Retinal pigment epithelial cell (primary cell): ENCODE results near the gene KAZALD1.

Source experiments
- DNase-seq: peaks from one replicate; pipeline ENCODE4 v3.0.0-alpha.2; 2010; ENCODE audit warnings: low read depth
- H3K4me3 ChIP-seq: 2 replicates; pipeline ENCODE4 v1.5.1; 2011; ENCODE audit warnings: mild to moderate bottlenecking, low read length, control low read depth, moderate library complexity
- CTCF ChIP-seq: conservative IDR thresholded peaks from 2 replicates; pipeline ENCODE4 v1.5.1; 2011; ENCODE audit warnings: low read depth, low read length, control low read depth, inconsistent platforms

Gene KAZALD1

DNA sequence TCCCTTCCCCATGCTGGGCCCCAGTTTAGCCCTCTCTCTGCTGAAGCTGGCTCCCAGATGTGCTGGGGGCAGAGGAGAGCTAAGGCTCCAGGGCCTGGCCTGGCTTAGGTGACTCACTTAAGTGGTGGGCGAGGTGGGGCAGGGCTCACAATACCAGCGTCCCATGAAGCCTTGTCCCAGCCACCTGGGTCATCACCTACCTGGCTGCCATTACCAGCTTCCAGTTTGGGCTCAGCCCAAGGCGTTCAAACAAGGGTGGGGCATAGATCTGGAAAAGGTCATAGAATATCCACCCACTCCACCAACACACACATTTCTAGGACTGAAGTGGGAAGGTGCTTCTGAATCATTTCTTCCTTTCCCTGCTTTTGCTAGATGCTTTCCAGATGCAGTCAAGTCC lies 8.3 kb downstream of the KAZALD1 start:
- TF ChIP-seq CTCF, result no peak
- DNase-seq, result no peak
- H3K4me3 ChIP-seq, result no peak overlapping the region

DNA sequence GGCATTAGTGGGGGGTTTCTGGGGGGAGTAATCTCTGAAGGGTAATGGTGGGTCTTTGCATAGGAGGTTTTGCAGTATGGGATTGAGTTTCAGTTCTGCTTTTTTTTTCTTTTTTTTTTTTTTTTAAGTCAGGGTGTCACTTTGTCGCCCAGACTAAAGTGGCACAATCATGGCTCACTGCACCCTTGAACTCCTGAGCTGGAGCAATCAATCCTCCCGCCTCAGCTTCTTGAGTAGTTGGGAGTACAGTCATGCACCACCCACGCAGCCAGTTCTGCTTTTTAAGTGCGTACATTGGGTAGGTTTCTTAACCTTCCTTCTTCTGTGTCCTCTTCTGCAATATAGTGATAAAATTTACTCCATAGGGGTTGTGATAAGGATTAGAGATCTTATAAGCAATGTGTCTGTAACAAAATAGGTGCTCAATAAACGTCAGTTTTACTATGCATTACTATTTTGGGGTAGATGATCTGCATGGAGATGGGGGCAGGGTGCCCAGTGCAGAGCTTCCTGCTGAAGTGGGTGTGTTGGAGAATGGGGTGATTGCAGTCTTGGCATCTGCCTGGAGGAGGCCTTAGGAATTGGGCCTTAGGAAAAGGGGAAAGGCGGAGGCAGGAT lies 9.6 kb downstream of the KAZALD1 start:
- H3K4me3 ChIP-seq, result no peak overlapping the region
- no peak for TF ChIP-seq CTCF
- no peak for DNase-seq

GRCh38 chr10:101071885-101072433 lies 10.2 kb downstream of the KAZALD1 start:
- H3K4me3 ChIP-seq, result no peak overlapping the region
- TF ChIP-seq CTCF, result no peak
- DNase-seq, result no peak

GRCh38 chr10:101072923-101073322 lies 11.1 kb downstream of the KAZALD1 start:
- no peak overlapping the region for H3K4me3 ChIP-seq
- DNase-seq, result no peak
- no peak for TF ChIP-seq CTCF

GRCh38 chr10:101073631-101074030 lies 11.8 kb downstream of the KAZALD1 start:
- H3K4me3 ChIP-seq, result no peak overlapping the region
- DNase-seq, result no peak
- no peak for TF ChIP-seq CTCF

- no peak overlapping the region for H3K4me3 ChIP-seq
- no peak for TF ChIP-seq CTCF
- no peak for DNase-seq
Observed at GRCh38 chr10:101075775-101076174, 14.0 kb downstream of the KAZALD1 start.

- no peak for TF ChIP-seq CTCF
- H3K4me3 ChIP-seq, result no peak overlapping the region
- no peak for DNase-seq
Observed at GRCh38 chr10:101076630-101077029, 14.8 kb downstream of the KAZALD1 start.
